Measurements from ENCODE around the gene LIPE.

The LIPE gene

GRCh38 chr19:42427313-42427712 is at the start of gene LIPE:
Gene LIPE (minus strand): TSS chr19:42427388. CDS start chr19:42427149, 239 bp downstream.
- no peaks in the 10 kb centered on the region for H3K79me2 ChIP-seq (ENCODE audit: insufficient read depth, low read length)
- no peaks in the 10 kb centered on the region for H3F3A ChIP-seq (ENCODE audit: insufficient read depth, low read length)
- H3K4me2 ChIP-seq (ENCODE audit: low read length): no peak within 1 kb of the TSS
- no peaks in the 10 kb centered on the region for H4K20me1 ChIP-seq (ENCODE audit: insufficient read depth, low read length)
- no peak within 1 kb of the TSS for H3K4me3 ChIP-seq (ENCODE audit: low read depth, low read length, poor library complexity, severe bottlenecking)
- no peaks in the 10 kb centered on the region for H3K36me3 ChIP-seq (ENCODE audit: insufficient read depth, low read length)
- no peaks in the 10 kb centered on the region for H3K27me3 ChIP-seq (ENCODE audit: insufficient read depth, low read length)
- no peaks in the 10 kb centered on the region for H3K9me3 ChIP-seq (ENCODE audit: low read length)
- TF ChIP-seq CTCF (IDR thresholded peaks at IDR 0.05; ENCODE audit: low read length): no peak
- TF ChIP-seq EZH2 (IDR thresholded peaks at IDR 0.05; ENCODE audit: borderline replicate concordance, low read length): no peak
- no peak within 1 kb of the TSS for H3K9ac ChIP-seq (ENCODE audit: low read length)
- H3K4me1 ChIP-seq (ENCODE audit: insufficient read depth, low read length, severe bottlenecking): peaks cover 10% of the 10 kb centered on the region
- no peak within 1 kb of the TSS for H2AFZ ChIP-seq (ENCODE audit: low read length)
- no peaks in the 10 kb centered on the region for H3K9me2 ChIP-seq (ENCODE audit: low read depth, low read length)
- no peak within 1 kb of the TSS for H3K27ac ChIP-seq (ENCODE audit: low read depth, low read length, poor library complexity, severe bottlenecking)

- H4K20me1 ChIP-seq (ENCODE audit: insufficient read depth, low read length): no peaks in the 10 kb centered on the region
- no peak overlapping the region for H3K9ac ChIP-seq (ENCODE audit: low read length)
- no peaks in the 10 kb centered on the region for H3K27me3 ChIP-seq (ENCODE audit: insufficient read depth, low read length)
- H3K4me1 ChIP-seq (ENCODE audit: insufficient read depth, low read length, severe bottlenecking): peaks cover 13% of the 10 kb centered on the region
- H3K9me3 ChIP-seq (ENCODE audit: low read length): no peaks in the 10 kb centered on the region
- H3K36me3 ChIP-seq (ENCODE audit: insufficient read depth, low read length): no peaks in the 10 kb centered on the region
- H2AFZ ChIP-seq (ENCODE audit: low read length): no peak overlapping the region
- H3F3A ChIP-seq (ENCODE audit: insufficient read depth, low read length): no peaks in the 10 kb centered on the region
- no peak overlapping the region for H3K4me3 ChIP-seq (ENCODE audit: low read depth, low read length, poor library complexity, severe bottlenecking)
- no peaks in the 10 kb centered on the region for H3K9me2 ChIP-seq (ENCODE audit: low read depth, low read length)
- H3K27ac ChIP-seq (ENCODE audit: low read depth, low read length, poor library complexity, severe bottlenecking): no peak overlapping the region
- TF ChIP-seq CTCF (IDR thresholded peaks at IDR 0.05; ENCODE audit: low read length) (no peak), EZH2 (IDR thresholded peaks at IDR 0.05; ENCODE audit: borderline replicate concordance, low read length) (no peak)
- no peaks in the 10 kb centered on the region for H3K79me2 ChIP-seq (ENCODE audit: insufficient read depth, low read length)
- H3K4me2 ChIP-seq (ENCODE audit: low read length): no peak overlapping the region
Observed at GRCh38 chr19:42475366-42475765, 48.2 kb upstream of the LIPE start.

- H4K20me1 ChIP-seq (ENCODE audit: insufficient read depth, low read length): no peaks in the 10 kb centered on the region
- no peaks in the 10 kb centered on the region for H3K9me2 ChIP-seq (ENCODE audit: low read depth, low read length)
- no peaks in the 10 kb centered on the region for H3K79me2 ChIP-seq (ENCODE audit: insufficient read depth, low read length)
- no peak for TF ChIP-seq CTCF (IDR thresholded peaks at IDR 0.05; ENCODE audit: low read length)
- no peak for TF ChIP-seq EZH2 (IDR thresholded peaks at IDR 0.05; ENCODE audit: borderline replicate concordance, low read length)
- no peaks in the 10 kb centered on the region for H3F3A ChIP-seq (ENCODE audit: insufficient read depth, low read length)
- no peak overlapping the region for H3K4me3 ChIP-seq (ENCODE audit: low read depth, low read length, poor library complexity, severe bottlenecking)
- H3K9me3 ChIP-seq (ENCODE audit: low read length): no peaks in the 10 kb centered on the region
- no peak overlapping the region for H3K27ac ChIP-seq (ENCODE audit: low read depth, low read length, poor library complexity, severe bottlenecking)
- H2AFZ ChIP-seq (ENCODE audit: low read length): no peak overlapping the region
- H3K4me2 ChIP-seq (ENCODE audit: low read length): no peak overlapping the region
- no peak overlapping the region for H3K9ac ChIP-seq (ENCODE audit: low read length)
- no peaks in the 10 kb centered on the region for H3K27me3 ChIP-seq (ENCODE audit: insufficient read depth, low read length)
- H3K36me3 ChIP-seq (ENCODE audit: insufficient read depth, low read length): no peaks in the 10 kb centered on the region
- peaks cover 18% of the 10 kb centered on the region for H3K4me1 ChIP-seq (ENCODE audit: insufficient read depth, low read length, severe bottlenecking)
Observed at GRCh38 chr19:42474743-42475142, 47.6 kb upstream of the LIPE start.

All from OCI-LY1 (cell line).